ENCODE measurements around the gene CIROP.

CIROP gene

GRCh38 chr14:23066368-23066767, 38.4 kb downstream of the CIROP start:
- DNase-seq = no peak

- no peak for DNase-seq
These were observed 41.2 kb downstream of the CIROP start for GRCh38 chr14:23063601-23064000.

GRCh38 chr14:23062002-23062401, 42.8 kb downstream of the CIROP start:
- DNase-seq = no peak

- DNase-seq = no peak
These were observed 44.1 kb downstream of the CIROP start for GRCh38 chr14:23060536-23061260.

- DNase-seq = no peak
These were observed 45.9 kb downstream of the CIROP start for GRCh38 chr14:23058654-23059504.

- DNase-seq = no peak
These were observed 46.8 kb downstream of the CIROP start for GRCh38 chr14:23057757-23058653.

GRCh38 chr14:23056956-23057756, 47.6 kb downstream of the CIROP start, which contains the start of gene CDH24:
TSS of gene CDH24 (minus strand) at chr14:23057520. CDS start at chr14:23055733, 1,787 bp downstream.
- no peak for DNase-seq

GRCh38 chr14:23056145-23056955, 48.4 kb downstream of the CIROP start:
- DNase-seq = no peak

GRCh38 chr14:23055621-23056144, 49.1 kb downstream of the CIROP start:
- no peak for DNase-seq

- DNase-seq = no peak
These were observed 49.6 kb downstream of the CIROP start for GRCh38 chr14:23055147-23055550.

GRCh38 chr14:23054000-23054811, 50.6 kb downstream of the CIROP start:
- DNase-seq = no peak

- no peak for DNase-seq
These were observed 51.4 kb downstream of the CIROP start for GRCh38 chr14:23053426-23053825.

GRCh38 chr14:23052671-23053070, 52.1 kb downstream of the CIROP start:
- no peak for DNase-seq

- DNase-seq = no peak
These were observed 52.6 kb downstream of the CIROP start for GRCh38 chr14:23052182-23052623.

GRCh38 chr14:23051141-23052057, 53.4 kb downstream of the CIROP start:
- DNase-seq = no peak
